K562 (cell line): ENCODE measurements around the gene TSPAN18. TPM values are rescaled to one million over a fixed set of nuclear protein-coding genes. Genes with fewer than 3 reads are reported as not detected.

Experiments
- ATAC-seq: fragments of 200-7000 bp; cut with Tn5 transposase; 3 replicates; pipeline ENCODE4 v1.9.1; 2020; ENCODE audit warnings: moderate library complexity
- BruUV-seq: library from RNA; stranded (reverse); fragments of 400-500 nt; replicated peaks from 2 replicates; lab custom pipeline; 2021; lab: Mats Ljungman, UMichigan
- CTCF ChIA-PET: fragments of 300-600 bp; formaldehyde crosslinking; extraction: SDS; loops from one replicate; lab custom pipeline; 2021; ENCODE audit warnings: low intra/inter-chr PET ratio; lab: Yijun Ruan, JAX
- POLR2A ChIA-PET: fragments of 300-600, 350-650 bp; sonication (Branson Sonifier 250); formaldehyde crosslinking; extraction: SDS; loops from one replicate; lab custom pipeline; 2021; ENCODE audit warnings: antibody characterized with exemption, inconsistent platforms; lab: Yijun Ruan, JAX
- DNase-seq, 4 experiments: peaks; one replicate each; pipeline versions ENCODE4 v3.0.0 to v3.0.0-alpha.2; 2011 to 2018; ENCODE audit warnings: low spot score in 3 of 4, mixed read lengths in 3 of 4; ENCODE audit errors: extremely low read depth in 1 of 4
- FAIRE-seq: peaks from 2 replicates; lab custom pipeline; 2011; peaks lifted over from hg19 to GRCh38; lab: Jason Lieb, UNC
- H2AFZ ChIP-seq: 2 replicates; pipeline ENCODE4 v1.6.0; 2011; ENCODE audit warnings: low read depth, low read length, control low read depth, inconsistent platforms
- H3K27ac ChIP-seq: fragments of 200-600 bp; 3 replicates; pipeline ENCODE4 v1.8.0; 2011; ENCODE audit warnings: low read depth, mild to moderate bottlenecking, control low read depth, inconsistent platforms, low read length, moderate library complexity, mixed read lengths; ENCODE audit errors: extremely low read depth
- H3K27me3 ChIP-seq, 2 experiments: fragments of 300-600 bp in 1 of 2; 2 replicates in 1 of 2; 3 replicates in 1 of 2; pipeline versions ENCODE4 v1.6.0 to v1.8.0; 2011; ENCODE audit warnings: inconsistent platforms in 2 of 2, low read length in 2 of 2, mild to moderate bottlenecking in 1 of 2, mixed read lengths in 1 of 2, moderate library complexity in 1 of 2; ENCODE audit not compliant: control insufficient read depth in 2 of 2, insufficient read depth in 2 of 2
- H3K36me3 ChIP-seq: fragments of 300-600 bp; 3 replicates; pipeline ENCODE4 v1.8.0; 2011; ENCODE audit warnings: mild to moderate bottlenecking, low read length, inconsistent platforms; ENCODE audit not compliant: control insufficient read depth, insufficient read depth
- H3K4me1 ChIP-seq, 2 experiments: fragments of 200-600 bp in 1 of 2; replicated peaks in 1 of 2; 2 replicates in 1 of 2; 3 replicates in 1 of 2; pipeline versions ENCODE4 v1.5.1 to v1.8.0; 2011; ENCODE audit warnings: inconsistent platforms in 2 of 2, low read length in 2 of 2, mild to moderate bottlenecking in 1 of 2, mixed read lengths in 1 of 2, moderate library complexity in 1 of 2; ENCODE audit not compliant: control insufficient read depth in 2 of 2, insufficient read depth in 2 of 2
- H3K4me2 ChIP-seq: 2 replicates; pipeline ENCODE4 v1.6.1; 2011; ENCODE audit warnings: low read length, control low read depth, inconsistent platforms, mixed read lengths; ENCODE audit not compliant: insufficient read depth
- H3K4me3 ChIP-seq: fragments of 200-600 bp; sonication (generic), shearing (Covaris generic); 2 replicates; pipeline ENCODE4 v1.5.1; 2016; ENCODE audit warnings: control low read depth, inconsistent platforms
- H3K79me2 ChIP-seq: fragments of 200-600 bp; 3 replicates; pipeline ENCODE4 v1.8.0; 2011; ENCODE audit warnings: low read length, inconsistent platforms; ENCODE audit not compliant: control insufficient read depth, insufficient read depth
- H3K9ac ChIP-seq, 2 experiments: 2 replicates each; pipeline versions ENCODE4 v1.6.0 to v1.6.1; 2011; ENCODE audit warnings: low read depth in 2 of 2, low read length in 2 of 2, control low read depth in 1 of 2, inconsistent platforms in 1 of 2, mild to moderate bottlenecking in 1 of 2, mixed read lengths in 1 of 2; ENCODE audit not compliant: insufficient read depth in 1 of 2
- H3K9me1 ChIP-seq: one replicate; pipeline ENCODE4 v1.6.0; 2011; ENCODE audit warnings: inconsistent platforms, mild to moderate bottlenecking, low read length, moderate library complexity; ENCODE audit not compliant: control insufficient read depth, insufficient read depth
- H3K9me3 ChIP-seq: replicated peaks from 2 replicates; pipeline ENCODE4 v1.5.1; 2011; ENCODE audit warnings: low read depth, low read length, inconsistent platforms; ENCODE audit not compliant: control insufficient read depth, insufficient read depth
- H4K20me1 ChIP-seq: replicated peaks from 2 replicates; pipeline ENCODE4 v1.6.1; 2011; ENCODE audit warnings: low read length, inconsistent platforms, mixed read lengths; ENCODE audit not compliant: control insufficient read depth, insufficient read depth
- BCOR ChIP-seq: fragments of 450-650 bp; IDR thresholded peaks from 2 replicates; pipeline ENCODE4 v1.6.1; 2016
- IFI16 ChIP-seq: fragments of 250-450 bp; sonication (Bioruptor Pico); IDR thresholded peaks from 2 replicates; pipeline ENCODE4 v2.1.2; 2022; ENCODE audit warnings: mild to moderate bottlenecking, inconsistent platforms
- MTA3 ChIP-seq: fragments of 450-650 bp; formaldehyde crosslinking; IDR thresholded peaks from 2 replicates; pipeline ENCODE4 v1.6.1; 2017; ENCODE audit warnings: mild to moderate bottlenecking, borderline replicate concordance
- RBM25 ChIP-seq: fragments of 200-400 bp; formaldehyde crosslinking; IDR thresholded peaks from 2 replicates; pipeline ENCODE4 v1.6.1; 2018; ENCODE audit warnings: low read length, low read depth, moderate library complexity; ENCODE audit not compliant: severe bottlenecking
- WGBS: fragments of 100-300 bp; shearing (Covaris generic); methylation state at CpG from one replicate; pipeline ENCODE4 v1.1.6; 2016; ENCODE audit warnings: low coverage, mixed read lengths; ENCODE audit not compliant: insufficient coverage; ENCODE audit errors: missing lambda C conversion rate; 5-methylcytosine and 5-hydroxymethylcytosine counted together
- in situ Hi-C: fragments of 300-500 bp; cut with MboI; formaldehyde crosslinking; loops from 4 replicates; pipeline ENCODE4 v1.15.0; 2018; ENCODE audit warnings: inconsistent platforms, mixed read lengths
- intact Hi-C: fragments of 100-400 bp; cut with micrococcal nuclease; formaldehyde crosslinking; loops from 2 replicates; pipeline ENCODE4 v1.14.2; 2022
- polyA plus RNA-seq, 8 experiments: library from polyadenylated mRNA; depleted of rRNA in 4 of 8; stranded (reverse) in 5 of 8; unstranded in 3 of 8; fragments of >200 nt; fragmentation: Nextera tagmentation in 2 of 8; fragmentation: Illumina TruSeq in 1 of 8; extraction: Ambion mirVana in 2 of 8; extraction: Trizol in 1 of 8; gene quantifications; 2 replicates each; pipeline versions ENCODE4 v1.2.1 to v1.2.3, GENCODE V29; 2011 to 2014; ENCODE audit warnings: inconsistent platforms in 1 of 8, missing spikeins in 1 of 8
- total RNA-seq, 7 experiments: library from RNA; depleted of rRNA in 6 of 7; stranded (reverse); fragments of >200 nt in 6 of 7; fragmentation: Illumina TruSeq in 2 of 7; extraction: Trizol in 2 of 7; gene quantifications; 2 replicates each; pipeline versions ENCODE4 v1.2.1 to v1.2.3, GENCODE V29; 2011 to 2021; ENCODE audit warnings: low replicate concordance in 1 of 7
- TF ChIP-seq, protein P1 (sequence below): fragments of 450-650 bp; IDR thresholded peaks from 2 replicates; pipeline ENCODE4 v1.6.1; 2016; ENCODE audit warnings: borderline replicate concordance

TSPAN18 gene
- total and polyA plus RNA-seq, 9 of the 15 experiments (the other 6 are each of a cell fraction or from before 2014, with no cell fraction given): 0.17 to 0.35 (median 0.22) TPM; not detected in 4

- no peaks in the 10 kb centered on the region for H3K9me1 ChIP-seq
- H3K79me2 ChIP-seq: no peaks in the 10 kb centered on the region
- H3K27ac ChIP-seq: no peak overlapping the region
- H3K4me3 ChIP-seq: no peak overlapping the region
- H3K27me3 ChIP-seq: peaks cover 0 to 17% of the 10 kb centered on the region in 2 experiments; a peak in 2 of 5 replicates
- no peaks in the 10 kb centered on the region for H3K9me3 ChIP-seq
- in situ Hi-C loops (no loop called here), intact Hi-C loops (no loop called here)
- CTCF ChIA-PET: no interaction called here
- POLR2A ChIA-PET: interaction anchor here (1.0 to 1.3 kb wide), 2 partner anchors 8 to 12 kb away, joined by 3 to 4 read pairs; no protein-coding TSS in a partner anchor
- peaks cover 14% of the 10 kb centered on the region; the same call in 1 of the 2 replicates for H4K20me1 ChIP-seq
- no peak overlapping the region for H3K9ac ChIP-seq
- H3K4me1 ChIP-seq: peaks cover 0 to 11% of the 10 kb centered on the region in 2 experiments; a peak in 2 of 5 replicates
- FAIRE-seq (no peak), DNase-seq (no peak), ATAC-seq (no peak)
- BruUV-seq: no TSS peak
- no peak overlapping the region for H3K4me2 ChIP-seq
- no peak for TF ChIP-seq IFI16
- TF ChIP-seq, protein P1, sequence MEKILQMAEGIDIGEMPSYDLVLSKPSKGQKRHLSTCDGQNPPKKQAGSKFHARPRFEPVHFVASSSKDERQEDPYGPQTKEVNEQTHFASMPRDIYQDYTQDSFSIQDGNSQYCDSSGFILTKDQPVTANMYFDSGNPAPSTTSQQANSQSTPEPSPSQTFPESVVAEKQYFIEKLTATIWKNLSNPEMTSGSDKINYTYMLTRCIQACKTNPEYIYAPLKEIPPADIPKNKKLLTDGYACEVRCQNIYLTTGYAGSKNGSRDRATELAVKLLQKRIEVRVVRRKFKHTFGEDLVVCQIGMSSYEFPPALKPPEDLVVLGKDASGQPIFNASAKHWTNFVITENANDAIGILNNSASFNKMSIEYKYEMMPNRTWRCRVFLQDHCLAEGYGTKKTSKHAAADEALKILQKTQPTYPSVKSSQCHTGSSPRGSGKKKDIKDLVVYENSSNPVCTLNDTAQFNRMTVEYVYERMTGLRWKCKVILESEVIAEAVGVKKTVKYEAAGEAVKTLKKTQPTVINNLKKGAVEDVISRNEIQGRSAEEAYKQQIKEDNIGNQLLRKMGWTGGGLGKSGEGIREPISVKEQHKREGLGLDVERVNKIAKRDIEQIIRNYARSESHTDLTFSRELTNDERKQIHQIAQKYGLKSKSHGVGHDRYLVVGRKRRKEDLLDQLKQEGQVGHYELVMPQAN: no peak
- H3K36me3 ChIP-seq: no peaks in the 10 kb centered on the region
- 25% methylated on average over 7 of the region's 7 CpGs for WGBS
- no peak overlapping the region for H2AFZ ChIP-seq
Measured at GRCh38 chr11:44940404-44940803, 213.6 kb downstream of the TSPAN18 start.

DNA sequence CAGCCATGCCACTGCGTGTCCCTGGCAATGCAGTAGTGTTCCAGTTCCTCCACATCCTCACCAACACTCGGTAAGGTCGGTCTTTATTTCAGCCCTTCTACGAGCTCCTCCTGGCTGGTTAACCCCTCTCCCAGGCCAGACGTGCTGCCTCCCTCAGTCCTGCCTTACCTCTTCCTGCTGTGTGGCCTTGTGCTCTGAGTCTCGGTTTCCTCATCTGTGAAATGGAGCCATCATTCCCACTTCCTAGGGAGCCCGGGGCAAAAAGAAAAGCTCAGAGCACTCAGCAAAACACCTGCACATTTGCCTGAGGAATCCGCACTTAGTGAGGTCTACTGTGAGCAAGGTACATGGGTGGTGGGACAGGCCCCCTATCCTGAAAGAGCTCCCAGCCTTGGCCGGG, 214.1 kb downstream of the TSPAN18 start:
- H3K9me3 ChIP-seq: no peaks in the 10 kb centered on the region

More for the DNA sequence above, 214.1 kb downstream of the TSPAN18 start:
- H3K4me1 ChIP-seq: peaks cover 0 to 11% of the 10 kb centered on the region in 2 experiments; a peak in 2 of 5 replicates
- no peaks in the 10 kb centered on the region for H3K79me2 ChIP-seq
- intact Hi-C loops (no loop called here), in situ Hi-C loops (no loop called here)
- H2AFZ ChIP-seq: no peak overlapping the region
- no peak for FAIRE-seq
- DNase-seq: no peak
- H3K9me1 ChIP-seq: no peaks in the 10 kb centered on the region
- no peak overlapping the region for H3K4me2 ChIP-seq
- ATAC-seq: no peak
- WGBS: 15% methylated on average over 9 of the region's 9 CpGs
- H3K27me3 ChIP-seq: peaks cover 0 to 20% of the 10 kb centered on the region in 2 experiments; a peak in 2 of 5 replicates
- H3K9ac ChIP-seq: no peak overlapping the region
- ChIA-PET POLR2A (interaction anchor here (0.6 to 1.3 kb wide), 3 partner anchors 12 to 292 kb away, joined by 3 to 4 read pairs (median 3); no protein-coding TSS in a partner anchor), CTCF (no interaction called here)
- H3K4me3 ChIP-seq: no peak overlapping the region
- peak; percentile 62 for TF ChIP-seq RBM25
- TF ChIP-seq BCOR: peak; percentile 33; the same call in 1 of the 2 replicates
- no peak for TF ChIP-seq MTA3
- no TSS peak for BruUV-seq
- H3K27ac ChIP-seq: no peak overlapping the region
- no peaks in the 10 kb centered on the region for H3K36me3 ChIP-seq
- peaks cover 16% of the 10 kb centered on the region; the same call in 1 of the 2 replicates for H4K20me1 ChIP-seq
